Epithelial cell of prostate (primary cell): ENCODE measurements around the gene METRNL.

Experiments used
- DNase-seq: peaks from one replicate; pipeline ENCODE4 v3.0.0-alpha.2; 2011; ENCODE audit warnings: low read depth, low spot score
- H3K27ac ChIP-seq: fragments of 450-650 bp; 2 replicates; pipeline ENCODE4 v1.5.1; 2017; ENCODE audit warnings: mild to moderate bottlenecking

METRNL gene

GRCh38 chr17:83078378-83079351 lies 744 bp upstream of the METRNL start:
- no peak for DNase-seq

GRCh38 chr17:83079766-83080578 lies 563 bp downstream of the METRNL start:
- H3K27ac ChIP-seq, result peak overlapping the region; percentile 49
- DNase-seq, result no peak

More at GRCh38 chr17:83078378-83079351, 744 bp upstream of the METRNL start:
- H3K27ac ChIP-seq, result no peak overlapping the region

- H3K27ac ChIP-seq, result peak overlapping the region; percentile 49
- DNase-seq, result no peak
These were observed 1.1 kb downstream of the METRNL start for GRCh38 chr17:83080579-83080857.

DNA sequence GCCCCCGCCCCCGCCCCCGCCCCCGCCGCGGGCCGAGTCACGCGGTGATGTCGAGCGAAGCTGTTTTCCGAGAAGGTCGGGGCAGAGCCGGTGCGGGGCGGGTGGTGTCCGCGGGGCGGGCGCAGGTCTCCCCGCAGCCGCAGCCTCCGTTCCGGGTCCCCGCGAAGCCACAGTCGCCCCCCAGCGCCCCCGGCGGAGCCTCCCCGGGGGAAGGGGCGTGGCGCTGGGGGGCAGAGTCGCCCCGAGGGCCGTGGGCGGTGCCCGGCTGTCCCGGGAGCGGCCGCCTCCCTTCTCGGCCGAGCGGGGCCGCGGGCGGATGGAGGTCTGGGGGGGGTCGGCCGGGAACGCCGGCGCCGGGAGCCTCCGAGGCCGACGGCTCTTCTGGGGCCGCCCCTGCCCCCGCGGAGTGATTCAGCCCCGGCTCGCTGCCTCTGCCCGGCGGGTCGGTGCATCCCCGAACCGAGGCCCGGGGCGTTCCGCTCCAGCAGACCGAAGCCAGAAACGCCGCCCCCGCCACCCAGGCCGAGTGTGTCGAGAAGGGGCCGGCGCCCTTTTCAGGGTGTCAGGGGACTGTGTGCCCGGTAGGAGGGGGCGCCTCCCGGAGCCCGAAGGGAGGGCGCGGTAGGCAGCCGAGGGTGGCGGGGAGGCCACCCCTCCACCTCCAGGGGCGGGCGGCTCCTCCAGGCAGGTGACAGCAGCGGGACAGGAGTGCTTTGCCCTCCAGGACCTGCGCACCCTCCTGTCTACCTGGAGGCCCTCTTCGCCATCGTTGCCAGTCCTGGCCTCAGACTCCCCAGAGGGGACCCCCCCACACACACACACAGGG lies 1.7 kb downstream of the METRNL start:
- peak overlapping the region; percentile 49 for H3K27ac ChIP-seq
- no peak for DNase-seq

GRCh38 chr17:83081684-83082201 lies 2.3 kb downstream of the METRNL start:
- no peak for DNase-seq
- H3K27ac ChIP-seq, result peak overlapping the region; percentile 49

- DNase-seq, result no peak
- H3K27ac ChIP-seq, result peak overlapping the region; percentile 55
These were observed 3.0 kb downstream of the METRNL start for GRCh38 chr17:83082424-83082823.

DNA sequence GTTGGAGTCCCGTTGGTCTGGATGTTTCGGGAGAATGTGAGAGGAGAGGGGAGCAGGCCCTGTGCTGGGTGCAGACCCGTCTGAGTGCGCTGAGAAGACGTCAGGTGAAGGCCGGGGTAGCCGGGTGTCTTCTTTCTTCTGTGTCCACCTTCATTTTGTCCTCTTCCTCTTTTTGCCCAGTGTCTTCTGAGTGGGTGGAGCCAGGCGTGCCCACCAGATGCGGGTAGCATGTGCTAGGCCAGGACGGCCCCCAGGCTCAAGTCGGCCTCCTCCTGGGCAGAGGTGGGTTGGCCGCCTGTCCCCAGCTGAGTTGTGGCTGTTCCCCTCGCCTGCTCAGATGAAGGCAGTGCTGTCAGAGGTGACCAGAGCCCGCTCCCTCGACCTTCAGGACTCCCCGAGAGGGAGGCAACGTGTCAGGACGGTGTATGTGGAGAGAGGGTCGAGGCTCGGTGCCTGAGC lies 3.5 kb downstream of the METRNL start:
- peak overlapping the region; percentile 55 for H3K27ac ChIP-seq
- no peak for DNase-seq

DNA sequence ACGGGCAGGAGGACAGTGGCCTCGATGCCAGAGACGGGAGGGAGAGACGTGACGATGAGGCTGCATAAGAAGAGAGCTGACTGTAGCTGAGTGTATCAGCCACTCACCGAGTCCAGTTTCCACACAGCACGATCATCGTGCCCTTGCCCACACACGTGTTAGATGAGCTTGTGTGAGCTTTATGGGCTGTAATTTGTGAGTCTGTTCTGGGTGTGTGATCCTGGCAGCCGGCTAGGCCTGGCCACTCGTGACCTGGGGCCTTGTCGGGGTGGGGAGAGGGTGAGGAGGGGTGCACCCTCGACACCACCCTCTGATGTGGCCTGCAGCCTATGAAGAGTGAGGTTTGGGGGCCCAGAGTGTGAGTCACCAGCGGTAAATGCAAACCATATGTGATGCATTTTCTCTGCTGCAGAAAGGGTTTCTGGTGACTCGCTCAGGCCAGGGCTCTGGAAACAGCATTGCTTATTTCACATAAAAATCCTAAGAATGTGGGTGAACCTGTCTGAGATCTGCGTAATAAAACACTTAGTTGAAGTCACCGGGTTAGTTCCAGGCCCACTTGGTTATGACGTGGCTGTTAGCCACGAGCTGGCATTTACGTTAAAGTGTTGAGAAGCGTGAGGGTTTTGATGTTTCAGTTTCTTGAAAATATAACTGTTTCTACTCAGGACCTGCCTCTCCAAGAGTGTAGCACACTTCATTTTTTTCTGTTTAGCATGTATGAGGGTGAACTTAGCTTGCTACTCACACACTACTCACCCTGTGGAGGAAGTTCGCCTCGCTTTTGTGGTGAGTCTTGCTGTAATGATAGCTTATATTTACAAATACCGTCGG lies 4.2 kb downstream of the METRNL start:
- DNase-seq, result no peak
- peak overlapping the region; percentile 55 for H3K27ac ChIP-seq

GRCh38 chr17:83084214-83084613 lies 4.8 kb downstream of the METRNL start:
- no peak for DNase-seq
- peak overlapping the region; percentile 55 for H3K27ac ChIP-seq

DNA sequence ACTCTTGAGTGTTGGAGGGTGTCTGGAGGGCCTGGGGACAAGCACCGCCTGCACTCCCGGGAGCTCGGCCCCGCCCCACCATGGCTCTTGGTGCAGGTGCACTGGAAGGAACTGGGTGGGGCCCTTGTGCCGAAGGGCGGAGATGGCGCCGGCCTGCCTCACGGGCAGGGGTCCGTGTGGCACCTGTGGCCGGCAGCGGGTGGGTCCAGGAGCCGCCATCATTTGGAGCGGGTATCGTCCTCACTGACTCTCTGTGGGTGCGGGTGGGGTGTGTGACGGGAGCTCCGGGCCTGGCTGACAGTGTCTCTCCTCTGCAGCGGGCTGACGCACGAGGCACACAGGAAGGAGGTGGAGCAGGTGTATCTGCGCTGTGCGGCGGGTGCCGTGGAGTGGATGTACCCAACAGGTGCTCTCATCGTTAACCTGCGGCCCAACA lies 5.2 kb downstream of the METRNL start:
- H3K27ac ChIP-seq, result no peak overlapping the region
- DNase-seq, result no peak

- H3K27ac ChIP-seq, result no peak overlapping the region
- no peak for DNase-seq
These were observed 5.7 kb downstream of the METRNL start for GRCh38 chr17:83085103-83085502.

- DNase-seq, result no peak
These were observed 6.3 kb downstream of the METRNL start for GRCh38 chr17:83085526-83086198.

GRCh38 chr17:83086199-83086880 lies 6.9 kb downstream of the METRNL start:
- H3K27ac ChIP-seq, result no peak overlapping the region

More at GRCh38 chr17:83085526-83086198, 6.3 kb downstream of the METRNL start:
- no peak overlapping the region for H3K27ac ChIP-seq

GRCh38 chr17:83086907-83087787 lies 7.7 kb downstream of the METRNL start:
- no peak overlapping the region for H3K27ac ChIP-seq
- no peak for DNase-seq

More at GRCh38 chr17:83086199-83086880, 6.9 kb downstream of the METRNL start:
- DNase-seq, result no peak

- no peak overlapping the region for H3K27ac ChIP-seq
- DNase-seq, result no peak
These were observed 8.5 kb downstream of the METRNL start for GRCh38 chr17:83087788-83088360.

GRCh38 chr17:83088451-83088850 lies 9.0 kb downstream of the METRNL start:
- peak overlapping the region; percentile 61 for H3K27ac ChIP-seq
- DNase-seq, result no peak

DNA sequence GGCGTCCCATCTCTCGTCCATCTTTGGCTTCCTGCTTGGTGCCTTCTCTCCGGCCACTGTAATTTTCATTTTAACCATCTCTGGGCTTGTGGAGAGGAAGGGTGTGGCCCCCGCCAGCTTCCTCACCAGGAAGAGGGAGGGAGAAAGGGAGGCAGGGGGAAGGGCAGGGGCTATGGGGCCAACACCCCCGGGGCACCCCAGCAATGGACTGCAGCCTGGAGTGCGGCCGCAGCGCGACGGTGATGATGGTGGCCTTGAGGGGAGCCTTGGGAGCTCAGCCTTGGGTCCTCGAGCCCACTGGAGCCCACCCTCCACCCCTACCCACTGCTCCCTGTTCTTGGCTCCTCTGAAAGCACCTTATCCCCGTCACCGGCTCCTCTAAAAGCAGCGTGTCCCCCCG lies 9.5 kb downstream of the METRNL start:
- DNase-seq, result no peak
- peak overlapping the region; percentile 61 for H3K27ac ChIP-seq
